BJ (cell line): ENCODE measurements around the gene FOXJ1. TPM values are rescaled to one million over a fixed set of nuclear protein-coding genes. Genes with fewer than 3 reads are reported as not detected.

Experiments
- CTCF ChIA-PET: fragments of 350-600 bp; formaldehyde crosslinking; extraction: SDS; loops from one replicate; lab custom pipeline; 2021; ENCODE audit warnings: antibody characterized with exemption, inconsistent platforms; lab: Yijun Ruan, JAX
- POLR2A ChIA-PET: fragments of 300-600 bp; sonication (Branson Sonifier 250); formaldehyde crosslinking; extraction: SDS; loops from one replicate; lab custom pipeline; 2021; ENCODE audit warnings: antibody characterized with exemption; lab: Charles Lee
- DNase-seq: peaks from one replicate; pipeline ENCODE4 v3.0.0-alpha.2; 2011; ENCODE audit warnings: low read depth
- H3K27me3 ChIP-seq: 2 replicates; pipeline ENCODE4 v1.6.0; 2011; ENCODE audit warnings: low read length; ENCODE audit not compliant: control insufficient read depth, insufficient read depth
- H3K36me3 ChIP-seq: 2 replicates; pipeline ENCODE4 v1.5.1; 2011; ENCODE audit warnings: low read length; ENCODE audit not compliant: control insufficient read depth, insufficient read depth
- H3K4me3 ChIP-seq: 2 replicates; pipeline ENCODE4 v1.5.1; 2011; ENCODE audit warnings: low read depth, mild to moderate bottlenecking, control low read depth, low read length
- polyA plus RNA-seq: library from polyadenylated mRNA; depleted of rRNA; stranded (reverse); fragments of >200 nt; gene quantifications from 2 replicates; pipeline ENCODE4 v1.2.3, GENCODE V29; 2011
- TF ChIP-seq, protein P1 (sequence below): IDR thresholded peaks from 2 replicates; pipeline ENCODE4 v1.5.1; 2011; ENCODE audit warnings: low read depth, mild to moderate bottlenecking, control low read depth, inconsistent platforms, low read length, moderate library complexity; ENCODE audit not compliant: insufficient read depth

FOXJ1 gene
- polyA plus RNA-seq, 1 experiment: not detected

DNA sequence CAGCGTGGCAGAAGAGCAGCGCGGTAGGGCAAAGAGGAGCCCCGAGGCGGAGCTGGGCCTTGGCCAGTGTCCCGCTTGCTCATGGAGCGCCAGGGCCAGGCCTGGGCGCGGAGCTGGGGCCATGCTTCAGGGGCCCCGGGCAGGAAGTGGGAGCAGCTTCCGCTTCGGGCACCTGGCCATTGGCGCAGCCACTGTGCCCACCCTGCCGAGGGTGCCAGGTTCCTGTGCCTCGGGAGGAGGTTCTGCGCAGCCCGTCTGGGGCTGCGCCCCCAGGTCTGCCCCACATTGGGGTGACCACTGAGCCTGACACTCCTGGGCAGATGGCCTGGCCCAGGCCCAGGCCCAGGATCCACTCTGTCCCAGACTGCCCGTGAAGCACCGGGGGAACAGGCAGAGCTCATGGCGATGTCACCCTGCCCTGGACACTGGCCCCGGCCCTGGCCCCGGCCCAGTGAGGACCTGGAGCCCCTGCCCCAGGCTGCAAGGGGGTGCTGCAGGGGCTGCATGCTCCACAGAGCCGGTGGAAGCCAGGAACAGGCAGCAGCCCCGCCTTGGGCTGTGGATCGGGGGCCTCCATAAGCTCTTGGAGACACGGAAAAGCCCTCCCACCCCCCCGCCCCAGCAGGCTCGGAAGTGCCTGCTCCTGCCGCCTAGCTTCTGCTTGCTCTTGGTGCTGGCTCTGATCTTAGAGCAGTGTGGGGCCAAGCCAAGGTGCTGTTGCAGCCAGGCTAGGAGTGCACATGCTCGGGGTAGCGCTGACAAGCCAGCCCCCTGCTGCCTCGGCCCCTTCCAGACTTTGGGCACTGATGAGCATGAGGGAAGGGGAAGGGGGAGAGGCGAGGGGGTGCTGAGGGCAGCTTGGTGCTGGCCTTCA is 35.9 kb upstream of the FOXJ1 start:
- TF ChIP-seq, protein P1, sequence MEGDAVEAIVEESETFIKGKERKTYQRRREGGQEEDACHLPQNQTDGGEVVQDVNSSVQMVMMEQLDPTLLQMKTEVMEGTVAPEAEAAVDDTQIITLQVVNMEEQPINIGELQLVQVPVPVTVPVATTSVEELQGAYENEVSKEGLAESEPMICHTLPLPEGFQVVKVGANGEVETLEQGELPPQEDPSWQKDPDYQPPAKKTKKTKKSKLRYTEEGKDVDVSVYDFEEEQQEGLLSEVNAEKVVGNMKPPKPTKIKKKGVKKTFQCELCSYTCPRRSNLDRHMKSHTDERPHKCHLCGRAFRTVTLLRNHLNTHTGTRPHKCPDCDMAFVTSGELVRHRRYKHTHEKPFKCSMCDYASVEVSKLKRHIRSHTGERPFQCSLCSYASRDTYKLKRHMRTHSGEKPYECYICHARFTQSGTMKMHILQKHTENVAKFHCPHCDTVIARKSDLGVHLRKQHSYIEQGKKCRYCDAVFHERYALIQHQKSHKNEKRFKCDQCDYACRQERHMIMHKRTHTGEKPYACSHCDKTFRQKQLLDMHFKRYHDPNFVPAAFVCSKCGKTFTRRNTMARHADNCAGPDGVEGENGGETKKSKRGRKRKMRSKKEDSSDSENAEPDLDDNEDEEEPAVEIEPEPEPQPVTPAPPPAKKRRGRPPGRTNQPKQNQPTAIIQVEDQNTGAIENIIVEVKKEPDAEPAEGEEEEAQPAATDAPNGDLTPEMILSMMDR: no peak
- Histone ChIP-seq H3K27me3 (no peaks in the 10 kb centered on the region), H3K4me3 (no peak overlapping the region), H3K36me3 (no peaks in the 10 kb centered on the region)
- DNase-seq: no peak
- ChIA-PET POLR2A (no interaction called here), CTCF (interaction anchor here (1.1 to 8.2 kb wide), 4 partner anchors 8 to 103 kb away, joined by 3 to 99 read pairs (median 3); no protein-coding TSS in a partner anchor)

DNA sequence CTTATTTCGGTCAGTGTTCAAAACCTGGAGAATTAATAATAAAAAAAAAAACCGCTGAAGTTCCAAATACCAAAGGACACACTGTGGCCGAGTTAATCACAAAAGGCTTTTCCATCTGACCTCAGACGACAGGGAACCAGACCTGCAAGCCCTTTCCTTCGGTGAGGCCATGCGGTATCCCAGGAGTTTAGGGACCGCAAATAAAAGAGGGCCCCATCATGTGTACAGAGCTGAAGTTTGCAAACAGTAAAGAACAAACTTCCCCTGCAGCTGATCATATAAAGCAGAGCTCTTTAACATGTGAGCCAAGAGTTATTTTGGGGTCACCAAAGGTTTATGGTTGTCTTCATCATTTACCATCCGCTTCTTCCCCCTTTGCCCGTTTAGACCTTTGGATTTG is 33.0 kb upstream of the FOXJ1 start:
- TF ChIP-seq, protein P1: no peak
- POLR2A ChIA-PET: no interaction called here
- no peaks in the 10 kb centered on the region for H3K36me3 ChIP-seq
- H3K4me3 ChIP-seq: no peak overlapping the region
- CTCF ChIA-PET: interaction anchor here (0.6 to 1.7 kb wide), 3 partner anchors 8 to 116 kb away, joined by 4 to 7 read pairs (median 5); no protein-coding TSS in a partner anchor
- no peak for DNase-seq
- no peaks in the 10 kb centered on the region for H3K27me3 ChIP-seq

DNA sequence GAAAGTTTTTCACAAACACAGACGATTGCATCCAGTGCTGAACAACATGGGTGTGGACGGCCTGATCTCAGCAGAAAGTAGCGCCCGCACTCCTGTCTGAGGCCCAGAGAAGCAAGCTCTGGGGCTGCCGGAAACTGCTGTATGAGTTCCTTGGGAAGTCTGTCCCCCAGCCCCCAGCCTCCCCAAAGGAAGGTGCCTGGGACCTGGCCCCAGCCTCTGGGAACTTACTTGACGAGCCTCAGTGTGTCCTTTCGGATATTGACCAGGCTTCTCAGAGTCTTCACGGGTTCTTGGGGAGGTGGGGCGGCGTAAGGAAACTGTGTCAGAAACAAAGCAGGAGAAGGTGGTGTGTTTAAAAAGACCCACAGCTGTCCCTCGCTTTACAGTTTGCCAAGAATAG is 32.4 kb upstream of the FOXJ1 start:
- no peaks in the 10 kb centered on the region for H3K36me3 ChIP-seq
- POLR2A ChIA-PET: no interaction called here
- no peak for DNase-seq
- TF ChIP-seq, protein P1: no peak
- H3K27me3 ChIP-seq: no peaks in the 10 kb centered on the region
- CTCF ChIA-PET: interaction anchor here (0.6 to 1.7 kb wide), 2 partner anchors 9 to 117 kb away, joined by 5 to 7 read pairs; no protein-coding TSS in a partner anchor
- H3K4me3 ChIP-seq: no peak overlapping the region

DNA sequence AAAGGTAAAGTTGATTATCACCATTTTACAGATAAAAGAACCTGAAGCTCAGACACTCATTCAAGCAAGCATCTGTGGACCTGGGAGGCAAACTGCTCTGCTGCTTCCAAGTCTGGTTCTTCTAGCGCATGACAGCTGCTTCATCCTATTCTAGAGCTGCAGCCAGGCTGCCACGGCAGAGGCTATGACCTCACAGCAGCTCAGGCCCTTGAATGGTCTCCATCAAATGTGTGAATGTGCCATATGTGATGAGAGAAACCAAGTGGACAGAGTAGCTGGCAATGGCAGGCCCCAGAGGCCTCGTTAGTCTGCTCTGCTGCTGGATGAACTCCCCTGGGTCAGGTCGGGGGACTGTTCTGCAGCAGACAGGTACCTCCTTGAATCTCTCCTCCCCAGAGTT is 30.7 kb upstream of the FOXJ1 start:
- TF ChIP-seq, protein P1: no peak
- no peak for DNase-seq
- Histone ChIP-seq H3K36me3 (no peaks in the 10 kb centered on the region), H3K4me3 (no peak overlapping the region), H3K27me3 (no peaks in the 10 kb centered on the region)
- ChIA-PET CTCF (interaction anchor here (0.6 to 1.0 kb wide), 3 partner anchors 10 to 107 kb away, joined by 3 read pairs; no protein-coding TSS in a partner anchor), POLR2A (no interaction called here)

DNA sequence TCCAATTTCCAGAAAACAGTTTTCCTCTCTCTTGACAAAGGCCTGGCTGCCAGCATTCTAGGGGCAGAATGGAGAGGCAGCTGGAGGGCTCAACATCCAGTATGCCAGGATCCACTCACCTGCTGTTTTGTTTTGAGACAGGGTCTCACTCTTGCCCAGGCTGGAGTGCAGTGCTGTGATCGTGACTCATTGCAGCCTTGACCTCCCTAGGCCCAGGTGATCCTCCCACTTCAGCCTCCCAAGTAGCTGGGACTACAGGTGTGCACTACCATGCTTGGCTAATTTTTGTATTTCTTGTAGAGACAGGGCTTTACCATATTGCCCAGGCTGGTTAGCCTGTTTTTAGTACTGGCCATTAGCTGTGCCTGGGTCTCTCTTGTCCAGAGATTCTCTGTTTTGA is 29.1 kb upstream of the FOXJ1 start:
- H3K36me3 ChIP-seq: no peaks in the 10 kb centered on the region
- TF ChIP-seq, protein P1: no peak
- CTCF ChIA-PET: interaction anchor here (2.7 kb wide), 1 partner anchor 11 kb away, joined by 10 read pairs; no protein-coding TSS in a partner anchor
- no peaks in the 10 kb centered on the region for H3K27me3 ChIP-seq
- POLR2A ChIA-PET: no interaction called here
- DNase-seq: no peak
- H3K4me3 ChIP-seq: no peak overlapping the region
